ENCODE results near the gene HBG2.
"Not testable (repeated sequence)": the region's sequence is repeated elsewhere in the genome, so short reads cannot be mapped to it uniquely, and the experiment has no call there.

HBG2 gene
- total RNA-seq: 0 reads per million in 3 experiments

- not testable (repeated sequence) for DNase-seq
These were observed at the start of gene HBG2 for GRCh38 chr11:5254646-5255413. TSS of gene HBG2 (minus strand) at chr11:5254781. CDS start at chr11:5254728, 53 bp downstream.

DNA sequence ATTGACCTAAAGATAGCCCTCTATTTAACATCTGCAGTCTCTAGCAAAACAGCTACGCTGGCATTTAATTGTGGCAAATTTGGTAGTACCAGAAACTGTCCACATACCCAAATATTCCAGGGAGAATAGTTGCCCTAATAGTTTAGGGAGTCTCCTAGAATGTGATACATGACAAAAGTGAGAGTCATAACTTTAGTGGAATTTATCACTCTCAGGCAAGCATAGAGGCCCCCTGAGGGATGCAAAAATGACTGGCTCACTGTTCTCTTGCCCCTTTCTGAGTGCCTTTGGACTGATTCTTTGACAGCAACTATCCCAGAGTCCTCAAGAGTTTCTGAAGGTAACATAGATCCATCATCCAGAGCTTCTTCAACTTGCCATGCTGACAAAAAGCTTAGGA, 49.5 kb upstream of the HBG2 start:
- no peak for DNase-seq

GRCh38 chr11:5303626-5304025, 49.0 kb upstream of the HBG2 start:
- no peak for DNase-seq

DNA sequence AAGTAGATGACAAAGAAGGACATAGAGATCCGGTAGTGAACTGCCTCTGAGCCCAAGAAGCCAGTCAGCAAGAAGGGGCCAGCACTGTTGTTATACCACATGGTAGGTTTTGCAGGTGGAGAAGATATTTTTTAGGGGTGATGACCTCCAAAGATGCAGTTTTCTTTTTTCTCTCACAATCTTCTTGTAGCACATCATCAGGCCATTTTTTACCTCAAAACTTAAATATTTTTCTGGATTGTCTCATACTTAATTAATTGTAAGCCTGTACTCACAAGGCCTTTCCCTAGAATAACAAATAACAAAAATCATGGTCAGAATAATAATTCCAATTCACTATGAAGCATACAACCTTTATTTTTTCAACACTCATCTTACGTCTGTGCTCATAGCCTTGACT, 47.3 kb upstream of the HBG2 start, which contains the start of gene OR51B4:
Gene OR51B4 (minus strand): TSS at position 101 of the 400 bp plus-strand sequence. CDS start 0 bp downstream, at position 101.
- DNase-seq: no peak

DNA sequence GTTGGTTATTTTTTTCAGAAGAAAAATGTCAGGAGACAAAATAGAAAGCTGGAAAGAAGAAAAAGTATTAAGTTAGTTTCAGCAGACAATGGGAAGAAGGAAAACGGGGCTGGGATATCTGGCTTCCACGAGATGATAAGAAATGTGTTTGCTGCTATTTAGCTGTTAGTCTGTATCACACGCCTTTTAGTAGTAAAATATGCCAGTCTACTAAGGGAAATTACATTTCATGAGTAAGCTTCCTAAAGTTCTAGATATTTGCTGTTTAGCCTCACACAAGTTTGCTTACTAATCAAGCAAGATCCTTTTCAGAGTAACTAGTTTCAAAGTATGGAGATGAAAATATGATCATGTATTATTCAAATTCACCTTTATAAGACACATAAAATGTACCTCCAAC, 45.7 kb upstream of the HBG2 start:
- DNase-seq: no peak

DNA sequence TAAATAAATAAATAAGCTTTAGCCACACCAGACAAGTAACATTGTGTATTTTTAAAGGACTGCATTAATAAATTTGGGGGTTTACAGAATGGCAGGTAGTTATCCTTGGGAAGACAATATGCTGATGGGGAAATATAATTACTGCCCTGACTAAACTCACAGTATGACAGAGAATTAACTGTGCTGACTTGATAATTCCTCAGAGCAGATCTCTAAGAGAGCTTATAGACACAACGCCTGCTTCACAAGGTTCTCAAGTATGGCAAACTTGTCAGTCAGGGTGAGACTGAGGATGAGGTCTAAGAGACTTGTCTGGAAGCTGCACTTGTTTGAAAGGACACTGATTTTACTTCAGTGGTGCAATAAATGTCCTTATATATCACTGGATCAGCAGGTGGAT, 43.9 kb upstream of the HBG2 start:
- no peak for DNase-seq

GRCh38 chr11:5297721-5298323, 43.2 kb upstream of the HBG2 start:
- DNase-seq: no peak

DNA sequence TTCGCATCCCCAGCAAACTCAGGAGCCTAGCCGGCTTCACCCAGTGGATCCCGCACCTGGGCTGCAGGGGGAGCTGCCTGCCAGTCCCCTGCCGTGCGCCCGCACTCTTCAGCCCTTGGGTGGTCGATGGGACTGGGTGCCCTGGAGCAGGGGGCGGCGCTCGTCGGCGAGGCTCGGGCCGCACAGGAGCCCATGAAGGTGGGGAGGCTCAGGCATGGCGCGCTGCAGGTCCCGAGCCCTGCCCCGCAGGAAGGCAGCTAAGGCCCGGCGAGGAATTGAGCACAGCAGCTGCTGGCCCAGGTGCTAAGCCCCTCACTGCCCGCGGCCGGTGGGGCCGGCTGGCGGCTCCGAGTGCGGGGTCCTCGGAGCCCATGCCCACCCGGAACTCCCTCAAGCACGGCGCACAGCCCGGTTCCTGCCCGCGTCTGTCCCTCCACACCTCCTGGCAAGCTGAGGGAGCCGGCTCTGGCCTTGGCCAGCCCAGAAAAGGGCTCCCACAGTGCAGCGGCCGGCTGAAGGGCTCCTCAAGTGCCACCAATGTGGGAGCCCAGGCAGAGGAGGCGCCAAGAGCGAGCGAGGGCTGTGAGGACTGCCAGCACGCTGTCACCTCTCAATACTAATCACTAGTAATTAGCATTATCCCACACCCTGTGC, 39.9 kb upstream of the HBG2 start:
- DNase-seq: not testable (repeated sequence)

- DNase-seq: no peak
These were observed 38.4 kb upstream of the HBG2 start for GRCh38 chr11:5293028-5293427.

GRCh38 chr11:5291207-5291838, 36.7 kb upstream of the HBG2 start:
- no peak for DNase-seq

DNA sequence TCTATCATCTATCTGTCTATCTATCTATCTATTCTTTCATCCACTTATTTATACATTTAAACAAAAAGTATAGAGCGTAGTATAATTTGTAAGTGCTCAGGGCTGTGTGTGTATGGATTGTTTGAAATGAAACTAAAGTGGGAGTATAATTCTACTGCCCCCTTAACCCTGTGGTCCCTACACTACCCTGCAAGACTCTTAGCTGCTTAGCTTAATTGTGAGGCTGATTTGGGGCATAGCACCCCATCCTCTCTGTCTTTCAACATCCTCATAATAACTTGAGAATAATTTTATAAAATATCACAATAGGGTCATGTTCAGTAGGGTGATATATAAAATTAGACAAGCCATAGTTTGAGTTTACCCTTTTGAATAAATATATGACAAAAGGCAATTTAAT, 35.5 kb upstream of the HBG2 start:
- no peak for DNase-seq

- DNase-seq: no peak
These were observed 35.1 kb upstream of the HBG2 start for GRCh38 chr11:5289696-5290095.

DNA sequence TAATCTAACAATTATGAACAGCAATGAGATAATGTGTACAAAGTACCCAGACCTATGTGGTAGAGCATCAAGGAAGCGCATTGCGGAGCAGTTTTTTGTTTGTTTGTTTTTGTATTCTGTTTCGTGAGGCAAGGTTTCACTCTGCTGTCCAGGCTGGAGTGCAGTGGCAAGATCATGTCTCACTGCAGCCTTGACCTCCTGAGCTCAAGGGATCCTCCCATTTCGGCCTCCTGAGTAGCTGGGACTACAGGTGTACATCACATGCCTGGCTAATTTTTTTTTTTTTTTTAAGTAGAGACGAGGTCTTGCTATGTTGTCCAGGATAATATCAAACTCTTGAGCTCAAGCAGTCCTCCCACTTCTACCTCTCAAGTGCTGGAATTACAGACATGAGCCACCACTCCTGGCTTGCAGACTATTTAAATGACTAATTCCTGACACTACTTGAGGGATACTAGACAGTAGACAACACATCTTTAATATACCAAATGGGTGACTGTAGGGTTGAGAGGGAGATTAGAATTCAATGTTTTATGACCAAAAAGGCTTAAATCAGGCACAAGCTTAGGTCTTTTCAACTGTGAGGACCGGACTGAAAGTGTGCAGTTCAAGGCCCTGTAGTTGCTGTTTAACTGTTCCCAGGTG, 34.4 kb upstream of the HBG2 start:
- no peak for DNase-seq

GRCh38 chr11:5288108-5288905, 33.7 kb upstream of the HBG2 start:
- DNase-seq: no peak

GRCh38 chr11:5286901-5287300, 32.3 kb upstream of the HBG2 start:
- no peak for DNase-seq

- no peak for DNase-seq
These were observed 31.8 kb upstream of the HBG2 start for GRCh38 chr11:5286351-5286750.

- no peak for DNase-seq
These were observed 31.2 kb upstream of the HBG2 start for GRCh38 chr11:5285703-5286340.

GRCh38 chr11:5284637-5285036, 30.1 kb upstream of the HBG2 start:
- no peak for DNase-seq

GRCh38 chr11:5283882-5284281, 29.3 kb upstream of the HBG2 start:
- DNase-seq: no peak

DNA sequence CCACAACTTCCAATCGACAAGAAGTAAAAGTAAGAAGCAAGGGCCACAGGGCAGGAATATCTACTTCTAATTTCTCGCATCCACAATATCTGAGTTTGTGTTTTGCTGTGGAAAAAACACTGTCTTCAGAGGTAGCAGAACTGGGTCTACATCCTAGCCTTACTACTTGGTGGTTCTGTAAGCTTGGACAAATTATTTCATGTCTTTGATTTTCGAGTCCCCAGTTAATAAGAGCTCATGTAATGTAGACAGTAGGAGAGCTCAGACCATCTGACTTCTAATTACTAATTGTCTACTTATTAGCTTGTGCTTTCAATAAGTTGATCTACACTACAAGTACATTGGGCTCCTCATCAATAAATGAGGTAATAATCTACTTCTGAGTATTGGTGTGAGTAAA, 28.5 kb upstream of the HBG2 start:
- DNase-seq: no peak

- no peak for DNase-seq
These were observed 28.0 kb upstream of the HBG2 start for GRCh38 chr11:5282628-5283027.

DNA sequence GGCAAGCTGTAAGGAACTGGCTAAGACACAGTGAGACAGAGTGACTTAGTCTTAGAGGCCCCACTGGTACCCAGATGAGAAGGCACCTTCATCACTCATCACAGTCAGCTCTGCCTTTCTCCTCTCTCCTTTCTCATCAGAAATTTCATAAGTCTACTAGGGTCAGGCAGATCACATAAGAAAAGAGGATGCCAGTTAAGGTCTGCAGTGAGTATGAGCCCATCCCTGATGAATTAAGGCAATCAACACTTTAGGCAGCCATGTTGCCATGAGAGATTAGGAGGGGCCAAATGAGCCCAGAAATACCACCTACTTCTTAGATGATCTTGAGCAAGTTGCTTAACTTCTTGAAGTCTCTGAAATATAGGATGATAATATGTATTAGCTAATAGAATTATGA, 27.0 kb upstream of the HBG2 start:
- DNase-seq: no peak

Data from central memory CD4-positive, alpha-beta T cell (primary cell).